NB4 (cell line): Measurements from ENCODE around the gene PIGL.

Source experiments
- DNase-seq: peaks from one replicate; pipeline ENCODE4 v3.0.0; 2010; ENCODE audit warnings: low read depth
- H3K4me3 ChIP-seq: one replicate; pipeline ENCODE4 v1.5.1; 2011; ENCODE audit warnings: mild to moderate bottlenecking, low read depth, low read length, moderate library complexity
- CTCF ChIP-seq: IDR thresholded peaks from one replicate; pipeline ENCODE4 v1.5.1; 2012; ENCODE audit warnings: low read depth, low read length
- MAX ChIP-seq: IDR thresholded peaks from 2 replicates; pipeline ENCODE4 v1.6.1; 2011; ENCODE audit warnings: low read depth, low read length
- MYC ChIP-seq: IDR thresholded peaks from 2 replicates; pipeline ENCODE4 v1.6.1; 2011; ENCODE audit warnings: low read depth, low read length
- POLR2A ChIP-seq: IDR thresholded peaks from 2 replicates; pipeline ENCODE4 v1.6.1; 2011; ENCODE audit warnings: mild to moderate bottlenecking; ENCODE audit not compliant: insufficient read length; ENCODE audit errors: extremely low read depth

The PIGL gene

DNA sequence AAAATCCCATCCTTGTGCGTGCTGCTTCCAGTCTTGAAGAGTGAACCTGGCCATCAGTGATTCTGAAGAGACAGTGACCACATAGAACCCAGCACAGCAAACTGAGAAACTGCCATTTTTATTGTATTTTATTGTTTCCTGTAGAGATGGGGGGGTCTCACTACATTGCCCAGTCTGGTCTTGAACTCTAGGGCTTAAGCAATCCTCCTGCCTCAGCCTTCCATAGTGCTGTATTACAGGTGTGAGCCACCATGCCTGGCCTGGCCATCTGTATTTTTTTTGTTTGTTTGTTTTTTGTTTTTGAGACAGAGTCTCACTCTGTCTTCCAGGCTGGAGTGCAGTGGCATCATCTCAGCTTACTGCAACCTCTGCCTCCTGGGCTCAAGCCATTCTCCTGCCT lies 122.4 kb downstream of the PIGL start:
- H3K4me3 ChIP-seq = no peak overlapping the region
- TF ChIP-seq MAX (no peak), CTCF (no peak), MYC (no peak), POLR2A (no peak)
- no peak for DNase-seq

- no peak overlapping the region for H3K4me3 ChIP-seq
- no peak for TF ChIP-seq MYC
- TF ChIP-seq CTCF = no peak
- TF ChIP-seq MAX = no peak
- TF ChIP-seq POLR2A = no peak
- DNase-seq = no peak
Observed at GRCh38 chr17:16339959-16340358, 122.9 kb downstream of the PIGL start.

DNA sequence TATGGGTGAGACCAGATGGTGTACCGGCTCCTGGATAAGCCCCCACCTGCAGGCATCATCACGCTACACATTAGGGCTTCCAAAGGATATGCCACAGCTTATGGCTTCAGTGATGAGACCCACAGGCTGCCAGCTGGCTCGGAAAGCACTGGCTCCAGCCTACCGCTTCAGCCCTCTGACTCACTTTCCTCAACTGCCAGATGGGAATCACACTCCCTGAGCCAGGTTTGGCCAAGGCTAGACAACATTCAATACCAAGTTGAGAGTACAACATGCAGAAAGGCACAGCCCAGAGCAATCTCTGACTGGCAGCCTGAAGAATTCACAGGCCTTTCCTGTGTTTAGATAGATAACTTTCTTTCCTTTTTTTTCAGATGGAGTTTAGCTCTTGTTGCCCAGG lies 126.0 kb downstream of the PIGL start:
- no peak for DNase-seq
- TF ChIP-seq POLR2A = no peak
- no peak for TF ChIP-seq MYC
- TF ChIP-seq CTCF = no peak
- no peak for TF ChIP-seq MAX
- no peak overlapping the region for H3K4me3 ChIP-seq

DNA sequence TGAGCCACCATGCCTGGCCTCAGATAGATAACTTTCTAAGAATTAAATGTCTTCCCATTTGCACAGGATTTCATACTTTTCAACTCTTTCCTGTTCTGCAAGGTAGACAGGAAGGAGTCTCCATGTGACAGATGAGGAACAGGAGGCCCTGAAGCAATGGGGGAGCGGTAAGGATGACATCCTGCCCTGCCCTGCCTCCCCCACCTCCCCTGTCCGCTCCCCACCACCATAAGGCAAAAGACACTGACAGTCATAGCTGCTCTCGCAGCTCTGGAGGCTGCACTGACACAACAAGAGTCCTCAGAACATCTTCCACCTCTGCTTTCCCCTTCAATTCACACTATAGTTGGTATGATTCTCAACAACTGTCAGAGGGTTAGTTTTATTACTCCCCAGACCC lies 126.6 kb downstream of the PIGL start:
- H3K4me3 ChIP-seq = no peak overlapping the region
- TF ChIP-seq POLR2A = no peak
- no peak for TF ChIP-seq CTCF
- TF ChIP-seq MYC = no peak
- TF ChIP-seq MAX = no peak
- DNase-seq = no peak

DNA sequence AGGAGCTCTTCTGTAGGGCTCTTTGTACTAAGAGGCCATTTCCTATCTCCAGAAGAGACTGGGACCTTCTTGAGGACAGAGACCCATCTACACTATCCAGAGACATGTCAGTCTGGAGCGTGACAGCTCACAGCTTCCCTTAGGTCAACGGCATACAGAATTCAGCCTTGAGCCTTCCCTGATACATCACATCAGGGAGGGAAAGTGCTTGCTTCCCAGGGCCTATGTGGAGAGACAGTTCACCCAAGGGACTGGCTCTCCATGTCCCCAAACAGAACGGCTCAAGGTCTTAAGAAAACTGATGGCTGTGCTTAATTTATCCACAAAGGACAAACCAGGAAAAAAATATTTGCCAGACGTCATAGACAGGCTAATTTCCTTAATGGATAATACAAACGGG lies 128.6 kb downstream of the PIGL start:
- DNase-seq = no peak
- no peak overlapping the region for H3K4me3 ChIP-seq
- TF ChIP-seq POLR2A = no peak
- no peak for TF ChIP-seq CTCF
- no peak for TF ChIP-seq MYC

DNA sequence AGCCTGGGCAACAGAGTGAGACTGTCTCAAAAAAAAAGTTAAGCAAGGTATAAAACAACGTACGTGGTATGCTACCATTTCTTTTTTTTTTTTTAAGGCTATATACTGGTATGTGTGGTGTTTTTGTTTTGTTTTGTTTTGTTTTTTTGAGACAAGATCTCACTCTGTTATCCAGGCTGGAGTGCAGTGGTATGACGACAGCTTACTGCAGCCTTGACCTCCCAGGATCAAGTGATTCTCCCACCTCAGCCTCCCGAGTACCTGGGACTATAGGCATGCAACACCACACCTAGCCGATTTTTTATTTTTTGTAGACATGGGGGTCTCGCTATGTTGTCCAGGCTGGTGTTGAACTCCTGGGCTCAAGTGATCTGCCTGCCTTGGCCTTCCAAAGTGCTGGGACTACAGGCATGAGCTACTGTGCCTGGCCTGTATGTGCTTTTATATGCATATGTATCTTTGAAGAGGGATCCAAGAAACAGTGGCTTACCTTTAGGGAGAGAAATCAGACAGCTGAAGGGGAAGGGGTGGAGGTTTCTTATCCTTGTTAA lies 129.8 kb downstream of the PIGL start:
- TF ChIP-seq MAX (no peak), POLR2A (no peak), MYC (no peak), CTCF (no peak)
- no peak for DNase-seq

More for the DNA sequence above, 129.8 kb downstream of the PIGL start:
- H3K4me3 ChIP-seq = no peak overlapping the region
